Measurements from ENCODE around the gene METTL9. TPM values are rescaled to one million over a fixed set of nuclear protein-coding genes. Genes with fewer than 3 reads are reported as not detected.

METTL9 gene
- total RNA-seq: 136 and 152 TPM in 2 replicates

GRCh38 chr16:21599122-21600030, at the start of gene METTL9:
Gene METTL9 (plus strand): TSS chr16:21599577. CDS start chr16:21599734, 157 bp downstream.

GRCh38 chr16:21652453-21652852, 53.1 kb downstream of the METTL9 start, which contains the start of gene IGSF6:
Gene IGSF6 (minus strand): TSS chr16:21652608. CDS start chr16:21652598, 10 bp downstream.

GRCh38 chr16:21663889-21664647, 64.7 kb downstream of the METTL9 start, which contains the start of gene OTOA:
Gene OTOA (plus strand): TSS chr16:21663968. CDS start chr16:21678515, 14,547 bp downstream.

Other genes starting within 250 kb of the METTL9 start
- 0.15 TPM in 1 of 2 replicates, not detected in the other for gene IGSF6, start 53.0 kb downstream of the METTL9 start, total RNA-seq
- gene OTOA, start 64.4 kb downstream of the METTL9 start, total RNA-seq: not detected in 2 replicates

All from hair follicular keratinocyte (primary cell).